Trophoblast cell (in vitro differentiated cells and primary cell): ENCODE measurements around the gene RPL7A.

Source experiments
- DNase-seq, 2 donors: peaks; one replicate each; pipeline ENCODE4 v3.0.0-alpha.2; 2016
- H2AFZ ChIP-seq: 2 replicates; pipeline ENCODE4 v1.6.1; 2013; ENCODE audit warnings: low read length, moderate library complexity, mild to moderate bottlenecking; ENCODE audit not compliant: insufficient read depth, poor library complexity
- H2AK5ac ChIP-seq: 2 replicates; pipeline ENCODE4 v1.6.1; 2013; ENCODE audit warnings: mild to moderate bottlenecking, low read length
- H2BK120ac ChIP-seq: 2 replicates; pipeline ENCODE4 v1.6.1; 2013; ENCODE audit warnings: low read length, mild to moderate bottlenecking, moderate library complexity; ENCODE audit not compliant: insufficient read depth, poor library complexity
- H2BK12ac ChIP-seq: 2 replicates; pipeline ENCODE4 v1.6.1; 2013; ENCODE audit warnings: mild to moderate bottlenecking, low read length, moderate library complexity
- H2BK5ac ChIP-seq: 2 replicates; pipeline ENCODE4 v1.6.1; 2013; ENCODE audit warnings: low read length, low read depth, moderate library complexity, mild to moderate bottlenecking; ENCODE audit not compliant: poor library complexity
- H3K14ac ChIP-seq: 2 replicates; pipeline ENCODE4 v1.6.1; 2013; ENCODE audit warnings: mild to moderate bottlenecking, low read length
- H3K18ac ChIP-seq: 2 replicates; pipeline ENCODE4 v1.6.1; 2013; ENCODE audit warnings: mild to moderate bottlenecking, low read length
- H3K23ac ChIP-seq: 2 replicates; pipeline ENCODE4 v1.6.1; 2013; ENCODE audit warnings: low read length
- H3K27ac ChIP-seq: 2 replicates; pipeline ENCODE4 v1.5.1; 2013; ENCODE audit warnings: low read depth, mild to moderate bottlenecking, inconsistent platforms, low read length, moderate library complexity
- H3K27me3 ChIP-seq: 2 replicates; pipeline ENCODE4 v1.6.1; 2013; ENCODE audit warnings: inconsistent platforms, mild to moderate bottlenecking, low read length, moderate library complexity; ENCODE audit not compliant: insufficient read depth
- H3K36me3 ChIP-seq, 2 experiments: 1 replicate in 1 of 2; 2 replicates in 1 of 2; pipeline ENCODE4 v1.6.1; 2013; ENCODE audit warnings: low read length in 2 of 2, mild to moderate bottlenecking in 2 of 2, moderate library complexity in 1 of 2; ENCODE audit not compliant: insufficient read depth in 2 of 2, control insufficient read depth in 1 of 2
- H3K4ac ChIP-seq: 2 replicates; pipeline ENCODE4 v1.6.1; 2013; ENCODE audit warnings: low read depth, mild to moderate bottlenecking, low read length, moderate library complexity
- H3K4me1 ChIP-seq, 2 experiments: 1 replicate in 1 of 2; 2 replicates in 1 of 2; pipeline ENCODE4 v1.6.1; 2013; ENCODE audit warnings: low read length in 2 of 2, mild to moderate bottlenecking in 2 of 2, moderate library complexity in 1 of 2; ENCODE audit not compliant: insufficient read depth in 2 of 2, control insufficient read depth in 1 of 2
- H3K4me2 ChIP-seq: 2 replicates; pipeline ENCODE4 v1.6.1; 2013; ENCODE audit warnings: inconsistent platforms, mild to moderate bottlenecking, low read length, moderate library complexity
- H3K4me3 ChIP-seq: 2 replicates; pipeline ENCODE4 v1.5.1; 2013; ENCODE audit warnings: mild to moderate bottlenecking, low read depth, low read length, inconsistent platforms
- H3K79me1 ChIP-seq: one replicate; pipeline ENCODE4 v1.6.1; 2013; ENCODE audit warnings: low read length
- H3K79me2 ChIP-seq: 2 replicates; pipeline ENCODE4 v1.6.1; 2013; ENCODE audit warnings: low read length, mild to moderate bottlenecking; ENCODE audit not compliant: control insufficient read depth, insufficient read depth, poor library complexity
- H3K9ac ChIP-seq: 2 replicates; pipeline ENCODE4 v1.6.1; 2013; ENCODE audit warnings: mild to moderate bottlenecking, low read length
- H3K9me3 ChIP-seq: 2 replicates; pipeline ENCODE4 v1.6.1; 2013; ENCODE audit warnings: low read depth, mild to moderate bottlenecking, control low read depth, inconsistent platforms, low read length; ENCODE audit not compliant: insufficient read depth
- H4K12ac ChIP-seq: 2 replicates; pipeline ENCODE4 v1.6.1; 2013; ENCODE audit warnings: low read depth, mild to moderate bottlenecking, low read length, moderate library complexity
- H4K8ac ChIP-seq: 2 replicates; pipeline ENCODE4 v1.6.1; 2013; ENCODE audit warnings: low read depth, mild to moderate bottlenecking, low read length, moderate library complexity
- H4K91ac ChIP-seq: one replicate; pipeline ENCODE4 v1.6.1; 2013; ENCODE audit warnings: low read depth, mild to moderate bottlenecking, low read length, moderate library complexity
- WGBS: extraction: QIAGEN DNeasy Blood & Tissue Kit; methylation state at CpG from one replicate; pipeline ENCODE4 v1.1.7; 2013; ENCODE audit warnings: missing lambda C conversion rate; ENCODE audit not compliant: insufficient read length, insufficient coverage; ENCODE audit errors: extremely low coverage; 5-methylcytosine and 5-hydroxymethylcytosine counted together

RPL7A gene

DNA sequence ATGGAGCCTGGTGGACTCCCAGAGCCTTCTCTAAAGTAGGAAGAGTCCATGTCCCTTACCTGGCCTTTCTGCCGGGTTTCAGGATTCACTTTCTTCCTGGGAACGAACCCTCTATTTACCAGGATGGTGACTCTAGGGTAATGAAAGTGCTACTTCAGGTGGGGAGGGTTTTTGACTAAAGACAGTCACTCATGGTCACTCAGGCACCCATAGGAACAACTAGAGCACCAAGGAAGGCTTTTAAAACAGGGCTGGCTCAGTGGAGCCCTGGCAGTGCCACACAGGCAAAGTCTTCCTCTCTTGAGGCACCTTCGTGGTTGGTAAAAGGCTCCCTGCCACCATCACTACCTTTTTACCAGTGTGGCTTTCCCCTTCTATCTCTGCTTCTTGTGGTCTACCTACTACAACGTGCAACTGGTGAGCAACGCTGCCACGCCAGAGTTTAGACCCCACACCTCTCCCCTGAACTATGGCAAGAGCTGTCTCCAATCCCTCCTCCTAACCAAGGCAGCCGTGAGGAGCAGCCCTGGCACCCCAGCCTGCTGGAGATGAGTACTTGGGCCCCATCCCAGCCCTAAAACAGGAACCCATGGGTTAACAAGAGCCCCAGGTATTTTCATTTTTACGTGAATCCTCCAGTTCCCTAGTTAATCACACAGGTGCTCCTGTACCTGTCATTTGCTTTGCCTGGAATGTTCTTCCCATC is 4.8 kb downstream of the RPL7A start:
- H3K4me3 ChIP-seq: no peak overlapping the region
- H3K23ac ChIP-seq: no peak overlapping the region
- WGBS: no CpG with 5 or more reads among the region's 8 CpGs
- no peak overlapping the region for H3K14ac ChIP-seq
- no peak overlapping the region for H2BK5ac ChIP-seq
- H3K18ac ChIP-seq: no peak overlapping the region
- H2AFZ ChIP-seq: no peak overlapping the region
- H3K9me3 ChIP-seq: no peaks in the 10 kb centered on the region
- no peak overlapping the region for H4K12ac ChIP-seq
- H3K4ac ChIP-seq: no peak overlapping the region
- H2BK12ac ChIP-seq: no peak overlapping the region
- H3K79me2 ChIP-seq: peaks cover 13% of the 10 kb centered on the region
- H3K27me3 ChIP-seq: no peaks in the 10 kb centered on the region
- no peak overlapping the region for H2BK120ac ChIP-seq
- H4K91ac ChIP-seq: no peak overlapping the region
- peaks cover 12% of the 10 kb centered on the region for H3K79me1 ChIP-seq
- no peak overlapping the region for H4K8ac ChIP-seq
- no peak overlapping the region for H3K4me2 ChIP-seq
- peaks cover 41 to 52% of the 10 kb centered on the region in 2 experiments for H3K36me3 ChIP-seq
- no peak overlapping the region for H3K9ac ChIP-seq
- peaks cover 4 to 24% of the 10 kb centered on the region in 2 experiments for H3K4me1 ChIP-seq
- H2AK5ac ChIP-seq: no peak overlapping the region
- H3K27ac ChIP-seq: no peak overlapping the region
- DNase-seq: no peak

DNA sequence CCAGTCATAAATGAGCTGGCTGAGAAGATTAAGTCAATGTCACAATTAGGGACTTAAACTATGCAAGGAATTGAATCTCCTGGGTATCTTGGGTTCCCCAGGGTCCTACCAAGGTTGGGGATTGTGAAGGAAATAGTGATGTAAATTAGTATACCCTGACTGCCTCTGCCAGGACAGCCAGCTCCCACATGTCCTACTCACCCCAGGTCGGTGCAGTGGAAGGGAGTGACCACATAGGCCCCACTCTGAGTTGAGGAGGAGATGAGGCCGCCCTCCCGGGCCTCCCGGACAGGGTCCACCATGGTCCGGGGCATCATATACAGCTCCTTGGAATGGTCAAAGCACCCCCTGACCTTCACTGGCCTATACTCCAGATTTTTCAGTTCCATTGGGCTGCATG is 5.5 kb downstream of the RPL7A start:
- Histone ChIP-seq H3K36me3 (peaks cover 42 to 58% of the 10 kb centered on the region in 2 experiments), H2AFZ (no peak overlapping the region), H3K9me3 (no peaks in the 10 kb centered on the region), H3K27ac (no peak overlapping the region), H3K79me2 (peaks cover 8% of the 10 kb centered on the region), H3K23ac (no peak overlapping the region), H4K91ac (no peak overlapping the region), H4K8ac (no peak overlapping the region), H4K12ac (no peak overlapping the region), H3K4me2 (no peak overlapping the region), H3K79me1 (peaks cover 5% of the 10 kb centered on the region), H3K27me3 (no peaks in the 10 kb centered on the region), H2BK5ac (no peak overlapping the region), H2BK12ac (no peak overlapping the region), H3K14ac (no peak overlapping the region), H3K4me1 (peaks cover 4 to 25% of the 10 kb centered on the region in 2 experiments), H3K18ac (no peak overlapping the region), H2AK5ac (no peak overlapping the region), H3K9ac (no peak overlapping the region), H2BK120ac (no peak overlapping the region), H3K4me3 (no peak overlapping the region), H3K4ac (no peak overlapping the region)
- DNase-seq: no peak
- WGBS: no CpG with 5 or more reads among the region's 5 CpGs

DNA sequence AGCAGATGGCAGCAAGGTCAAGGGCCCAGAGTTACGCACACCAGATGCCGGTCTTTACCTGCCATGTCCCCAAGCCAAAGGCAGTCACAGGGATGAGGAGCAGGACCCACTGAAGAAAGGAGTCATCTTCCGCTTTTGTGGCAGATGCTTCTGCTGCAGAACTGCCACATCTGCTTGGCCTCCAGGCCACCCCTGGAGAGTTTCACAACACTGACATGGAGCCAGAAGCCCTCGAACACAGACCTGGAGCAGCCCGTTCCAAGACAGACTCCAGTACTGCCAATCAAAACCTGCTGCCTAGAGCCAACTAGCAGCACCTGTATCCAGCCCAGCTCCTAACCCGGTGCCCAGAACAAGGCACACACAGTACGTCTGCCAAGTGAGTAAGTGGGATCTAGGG is 6.7 kb downstream of the RPL7A start:
- H3K9me3 ChIP-seq: no peaks in the 10 kb centered on the region
- peaks cover 3% of the 10 kb centered on the region for H3K79me1 ChIP-seq
- H3K18ac ChIP-seq: no peak overlapping the region
- no peak overlapping the region for H3K23ac ChIP-seq
- H3K9ac ChIP-seq: no peak overlapping the region
- no CpG with 5 or more reads among the region's 7 CpGs for WGBS
- H4K12ac ChIP-seq: no peak overlapping the region
- no peak overlapping the region for H3K4me2 ChIP-seq
- H3K27ac ChIP-seq: no peak overlapping the region
- no peak overlapping the region for H3K14ac ChIP-seq
- no peak for DNase-seq
- H2BK5ac ChIP-seq: no peak overlapping the region
- no peak overlapping the region for H3K4ac ChIP-seq
- H2AFZ ChIP-seq: no peak overlapping the region
- H2BK12ac ChIP-seq: no peak overlapping the region
- H4K91ac ChIP-seq: no peak overlapping the region
- H3K79me2 ChIP-seq: peaks cover 2% of the 10 kb centered on the region
- H3K36me3 ChIP-seq: peaks cover 45 to 62% of the 10 kb centered on the region in 2 experiments
- H2AK5ac ChIP-seq: no peak overlapping the region
- no peak overlapping the region for H3K4me3 ChIP-seq
- H4K8ac ChIP-seq: no peak overlapping the region
- H3K4me1 ChIP-seq: peaks cover 4 to 21% of the 10 kb centered on the region in 2 experiments
- H2BK120ac ChIP-seq: no peak overlapping the region
- H3K27me3 ChIP-seq: no peaks in the 10 kb centered on the region

DNA sequence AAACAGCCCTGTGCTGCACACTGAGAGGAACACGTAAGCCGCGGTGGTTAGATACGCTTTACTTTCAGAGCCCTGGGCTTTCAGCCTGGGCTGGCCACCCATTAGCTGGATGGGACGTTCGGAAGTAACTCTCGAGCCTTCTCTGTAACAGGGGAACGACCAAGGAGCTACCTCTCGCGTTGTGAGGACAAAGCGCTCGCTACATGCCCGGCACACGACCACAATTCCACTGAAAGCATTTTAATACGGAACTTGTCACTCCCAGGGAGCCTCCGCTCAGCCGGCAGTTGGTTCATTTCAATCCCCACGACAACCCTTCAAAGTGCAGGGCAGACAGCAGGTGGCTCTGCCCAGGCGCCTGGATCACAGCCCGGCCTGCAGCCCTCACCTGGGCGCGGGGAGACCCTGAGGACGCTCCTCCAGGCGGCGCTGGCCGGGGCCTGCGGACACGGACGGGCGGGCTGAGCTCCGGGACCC is 7.9 kb downstream of the RPL7A start:
- peak in 1 of 2 donors; percentile 35 for DNase-seq
- Histone ChIP-seq H3K4me2 (peak overlapping the region; percentile 84), H4K12ac (no peak overlapping the region), H3K36me3 (peaks cover 47 to 62% of the 10 kb centered on the region in 2 experiments), H3K18ac (peak overlapping the region; percentile 55), H2BK120ac (peak overlapping the region; percentile 30), H4K8ac (peak overlapping the region; percentile 82), H3K9ac (peak overlapping the region; percentile 87), H3K9me3 (no peaks in the 10 kb centered on the region), H2AK5ac (peak overlapping the region; percentile 49), H3K4me1 (peaks cover 4 to 21% of the 10 kb centered on the region in 2 experiments), H3K23ac (no peak overlapping the region), H3K79me2 (peaks cover 2% of the 10 kb centered on the region), H3K4me3 (peak overlapping the region; percentile 96), H2AFZ (peak overlapping the region; percentile 6), H4K91ac (peak overlapping the region; percentile 32), H3K14ac (peak overlapping the region; percentile 5), H2BK12ac (no peak overlapping the region), H3K79me1 (peaks cover 3% of the 10 kb centered on the region), H2BK5ac (no peak overlapping the region), H3K27me3 (no peaks in the 10 kb centered on the region), H3K27ac (no peak overlapping the region), H3K4ac (peak overlapping the region; percentile 16)
- WGBS: no CpG with 5 or more reads among the region's 31 CpGs
